ENCODE data around the gene MGAT5.

The MGAT5 gene

DNA sequence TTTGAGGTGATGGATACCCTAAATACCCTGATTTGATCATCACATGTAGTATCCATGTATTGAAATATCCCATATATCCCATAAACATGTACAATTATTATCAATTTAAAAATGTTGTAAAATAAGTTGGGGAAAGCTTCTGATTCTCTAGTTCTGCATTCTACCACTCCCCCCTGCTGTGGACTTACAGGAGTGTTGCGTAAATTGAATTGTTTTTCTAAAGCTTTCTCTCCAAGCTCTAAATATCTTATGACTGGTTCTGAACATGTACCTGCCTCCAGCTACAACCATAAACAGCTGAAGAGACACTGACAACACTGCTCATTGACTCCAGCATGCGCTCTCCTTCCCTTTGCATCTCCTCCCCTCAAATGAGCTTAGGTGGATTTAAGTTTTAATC lies 145.2 kb downstream of the MGAT5 start:
- no peak for DNase-seq (ENCODE audit: low read depth)

DNA sequence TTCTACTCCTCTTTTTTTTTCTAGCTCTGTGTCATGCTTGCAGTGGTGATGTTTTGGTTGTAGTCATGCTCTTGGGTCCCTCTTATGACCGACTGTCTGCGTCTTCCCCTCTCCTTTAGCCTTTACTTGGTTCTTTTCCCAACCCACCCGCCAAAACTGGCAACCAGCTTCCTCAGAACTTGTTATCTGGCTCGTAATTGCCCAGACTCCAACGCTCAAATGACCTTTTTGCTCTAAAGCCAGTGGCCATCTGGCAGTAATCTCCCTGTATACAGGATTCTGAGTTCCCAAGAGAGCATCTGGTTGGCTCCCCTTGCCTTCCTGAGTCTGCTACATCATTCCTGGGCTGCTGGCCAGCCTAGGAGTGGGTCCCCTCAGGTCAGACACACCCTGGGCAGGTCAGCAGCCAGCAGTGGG lies 147.2 kb downstream of the MGAT5 start:
- DNase-seq (ENCODE audit: low read depth) = peak; percentile 21

DNA sequence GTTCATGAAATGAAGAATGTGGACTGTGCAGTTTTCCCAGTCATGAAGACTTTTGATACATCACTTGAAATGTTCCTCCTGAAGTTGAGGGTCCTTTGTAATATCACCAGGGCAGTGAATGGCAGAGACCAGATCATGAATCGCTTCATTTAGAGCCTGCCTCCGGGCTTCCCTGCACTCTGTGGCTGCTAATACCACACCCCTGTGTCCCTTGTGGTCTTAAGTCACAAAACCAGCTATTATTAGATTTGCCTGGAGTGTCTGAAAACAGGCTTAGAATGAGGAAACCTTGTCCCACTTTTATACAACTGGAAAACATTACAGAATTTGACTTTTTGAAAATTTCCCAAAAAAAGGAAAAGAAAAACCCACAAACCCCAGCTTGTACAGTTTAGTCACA lies 147.9 kb downstream of the MGAT5 start:
- peak; percentile 24 for DNase-seq (ENCODE audit: low read depth)

DNA sequence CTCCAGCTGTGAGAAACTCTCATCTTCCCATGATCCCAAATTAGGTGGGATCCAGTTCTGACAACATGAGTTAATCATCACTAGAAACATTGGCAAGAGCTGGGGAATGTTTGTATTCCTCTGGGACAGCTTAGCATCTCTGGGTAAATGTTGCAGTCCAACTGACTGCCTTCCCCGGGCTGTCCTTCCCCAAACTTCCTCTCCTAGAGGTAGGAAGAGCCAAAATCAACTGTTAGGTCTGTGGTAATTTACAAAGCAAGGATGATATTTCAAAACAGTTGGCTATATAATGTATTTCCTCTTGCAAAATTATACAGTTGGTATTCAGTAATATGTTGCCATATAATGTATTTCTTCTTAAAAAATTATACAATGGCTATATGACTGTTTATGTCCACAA lies 148.5 kb downstream of the MGAT5 start:
- peak; percentile 89 for DNase-seq (ENCODE audit: low read depth)

DNA sequence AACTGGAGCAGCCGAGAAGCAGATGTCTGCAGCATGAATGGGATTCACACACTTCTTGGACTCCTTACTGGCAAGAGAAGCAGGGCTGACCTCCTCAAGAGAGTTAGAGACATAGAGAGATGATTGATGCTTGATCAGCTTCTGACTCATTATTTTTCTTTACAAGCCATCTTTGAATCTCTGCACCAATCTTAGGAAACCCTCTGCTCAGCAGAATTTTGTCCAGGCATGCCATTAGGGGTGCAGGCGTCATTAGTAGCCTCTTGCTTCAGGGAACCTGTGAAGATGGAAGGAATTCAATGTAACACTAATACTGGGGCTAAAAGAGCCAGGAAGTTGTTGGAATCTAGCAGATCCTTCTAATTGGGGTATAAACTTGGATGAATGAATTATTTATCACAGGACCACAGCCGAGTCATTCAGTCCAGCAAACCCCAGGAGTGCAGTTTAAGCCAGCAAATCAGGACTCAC lies 151.8 kb downstream of the MGAT5 start:
- peak; percentile 77 for DNase-seq (ENCODE audit: low read depth)

DNA sequence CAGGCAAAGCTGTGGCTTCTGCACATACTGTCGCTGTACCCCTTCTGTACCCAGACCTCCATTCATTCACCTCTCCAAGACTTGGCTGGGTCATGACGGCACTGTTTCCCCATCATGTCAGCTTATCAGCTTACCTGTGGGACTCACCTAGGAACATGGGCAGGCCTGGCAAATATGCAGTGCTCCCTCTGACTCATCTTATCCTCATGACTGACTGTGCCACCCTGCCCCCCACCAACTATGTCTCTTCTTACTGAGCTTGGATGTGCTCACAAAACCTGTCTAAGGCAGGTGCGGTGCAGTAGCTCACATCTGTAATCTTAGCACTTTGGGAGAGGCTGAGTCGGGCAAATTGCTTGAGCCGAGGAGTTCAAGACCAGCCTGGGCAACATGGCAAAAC lies 152.4 kb downstream of the MGAT5 start:
- DNase-seq (ENCODE audit: low read depth) = no peak

DNA sequence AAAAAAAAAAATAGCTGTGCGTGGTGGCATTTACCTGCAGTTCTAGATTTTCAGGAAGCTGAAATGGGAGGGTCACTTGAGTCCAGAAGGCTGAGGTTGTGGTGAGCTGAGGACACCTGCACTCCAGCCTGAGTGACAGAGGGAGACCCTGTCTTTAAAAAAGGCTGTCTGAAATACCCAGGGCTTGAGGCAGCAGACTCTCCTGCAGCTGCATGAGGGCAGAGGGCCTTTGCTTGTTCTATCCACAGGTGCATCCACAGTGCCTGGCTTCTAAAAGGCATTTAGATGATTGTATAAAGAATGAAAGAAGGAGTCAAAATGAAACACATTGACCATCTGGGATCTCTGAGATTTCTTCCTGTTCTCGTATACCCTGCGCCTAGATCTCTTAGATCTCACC lies 152.9 kb downstream of the MGAT5 start:
- no peak for DNase-seq (ENCODE audit: low read depth)

DNA sequence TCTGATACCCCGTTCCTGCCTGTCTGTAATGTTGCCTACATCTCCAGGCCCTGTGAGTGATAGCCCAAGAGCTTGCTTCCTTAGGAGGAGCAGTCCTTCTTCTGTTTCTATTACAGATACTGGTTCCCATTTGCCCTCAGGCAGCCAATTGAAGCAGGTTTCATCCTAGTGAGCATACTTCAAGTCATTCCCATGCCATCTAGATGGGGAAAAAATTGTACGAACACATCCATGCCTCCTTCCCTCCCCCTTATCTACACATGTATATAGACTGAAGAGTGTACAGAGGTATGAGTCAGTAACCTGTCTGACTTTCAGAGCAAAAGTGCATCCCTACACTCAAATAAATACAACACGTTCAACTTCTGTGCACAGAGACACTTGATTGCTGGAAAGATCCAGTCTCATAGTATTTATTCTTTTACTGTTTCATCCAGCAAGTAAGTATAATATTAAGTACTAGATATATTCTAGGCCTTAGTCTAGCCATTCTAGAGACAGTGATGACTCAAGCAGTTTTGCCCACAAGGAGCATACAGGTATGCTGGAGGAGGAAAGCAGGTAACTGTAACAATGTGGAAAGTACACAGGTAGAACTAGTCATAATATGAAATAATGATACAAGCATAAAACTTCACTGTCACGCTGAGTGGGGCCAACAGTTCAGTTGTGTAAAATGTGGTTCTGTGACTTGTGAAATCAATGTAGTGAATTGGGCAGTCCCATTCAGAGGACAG lies 153.4 kb downstream of the MGAT5 start:
- DNase-seq (ENCODE audit: low read depth) = no peak

DNA sequence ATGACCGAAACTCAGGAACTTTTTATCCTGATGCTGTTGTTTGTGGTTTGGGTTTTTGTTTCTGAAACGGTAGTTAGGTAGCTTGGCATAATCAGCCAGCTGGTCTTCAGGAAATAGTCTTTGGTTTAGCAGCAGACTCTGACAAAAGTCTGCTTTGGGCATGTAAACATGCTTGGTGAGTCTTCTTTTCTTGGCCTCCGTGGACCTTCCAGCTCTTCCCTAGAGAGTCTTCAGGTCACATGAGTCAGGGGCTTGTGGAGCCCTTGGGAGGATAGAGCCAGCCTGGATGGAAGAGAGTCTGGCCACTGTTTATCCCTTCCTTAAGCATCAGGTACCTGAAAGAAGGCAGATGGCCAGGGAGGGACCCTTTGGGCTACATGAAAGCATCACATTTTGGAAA lies 154.5 kb downstream of the MGAT5 start:
- no peak for DNase-seq (ENCODE audit: low read depth)

DNA sequence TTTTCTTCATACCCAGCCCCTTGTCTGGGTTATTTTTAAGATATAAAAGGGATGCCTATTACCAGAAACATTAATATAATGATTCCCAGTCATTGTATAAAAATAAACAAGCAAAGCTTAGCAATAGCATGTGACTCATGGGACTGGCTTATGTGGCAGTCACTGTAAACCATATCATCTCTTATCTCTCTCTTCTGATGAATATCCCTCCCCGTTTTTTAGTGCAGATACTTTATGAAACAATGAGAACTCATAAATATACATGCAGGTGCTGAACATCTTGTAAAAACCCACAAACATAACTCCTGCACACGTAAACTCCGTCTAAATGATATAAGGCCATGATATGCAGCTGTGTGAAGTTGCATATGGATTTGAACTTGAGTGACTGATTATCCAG lies 154.9 kb downstream of the MGAT5 start:
- DNase-seq (ENCODE audit: low read depth) = no peak

DNA sequence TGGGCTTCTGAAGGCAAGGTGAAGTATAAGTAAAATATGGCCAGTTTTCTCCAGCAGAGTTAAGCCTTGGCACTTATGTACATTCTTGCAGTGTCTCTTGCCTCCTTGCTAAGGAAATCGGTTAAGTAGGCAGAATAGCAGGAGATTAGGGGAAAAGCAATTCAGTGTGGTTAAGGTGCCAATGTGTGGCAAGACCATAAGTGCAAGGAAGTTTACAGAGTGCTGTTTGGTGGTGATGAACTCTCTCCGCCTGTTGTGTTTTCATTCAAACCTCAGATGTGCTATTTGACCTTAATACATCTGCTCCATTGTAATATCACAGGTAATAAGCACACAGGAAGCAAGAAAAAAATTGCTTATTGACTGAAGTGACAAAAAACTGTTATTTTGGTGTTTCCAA lies 156.1 kb downstream of the MGAT5 start:
- no peak for DNase-seq (ENCODE audit: low read depth)

DNA sequence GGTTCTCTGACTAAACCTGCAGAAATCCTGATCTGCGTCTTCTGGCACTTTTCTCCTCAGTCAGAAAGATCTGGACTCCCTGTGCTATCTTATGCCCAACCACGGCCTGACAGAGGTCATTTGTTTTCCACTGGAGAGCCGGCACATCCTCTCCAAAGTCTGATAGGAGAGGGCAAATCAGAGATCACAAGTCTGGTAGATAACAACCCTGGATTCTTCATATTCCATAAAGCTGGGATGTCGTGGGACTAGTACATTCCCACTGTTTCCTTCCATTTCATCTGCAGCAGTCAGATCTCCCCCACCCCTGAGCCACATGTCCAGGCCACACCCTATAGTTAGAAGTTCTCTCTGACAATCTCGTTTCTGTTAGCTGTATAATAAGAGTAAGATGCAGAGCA lies 157.0 kb downstream of the MGAT5 start:
- no peak for DNase-seq (ENCODE audit: low read depth)

DNA sequence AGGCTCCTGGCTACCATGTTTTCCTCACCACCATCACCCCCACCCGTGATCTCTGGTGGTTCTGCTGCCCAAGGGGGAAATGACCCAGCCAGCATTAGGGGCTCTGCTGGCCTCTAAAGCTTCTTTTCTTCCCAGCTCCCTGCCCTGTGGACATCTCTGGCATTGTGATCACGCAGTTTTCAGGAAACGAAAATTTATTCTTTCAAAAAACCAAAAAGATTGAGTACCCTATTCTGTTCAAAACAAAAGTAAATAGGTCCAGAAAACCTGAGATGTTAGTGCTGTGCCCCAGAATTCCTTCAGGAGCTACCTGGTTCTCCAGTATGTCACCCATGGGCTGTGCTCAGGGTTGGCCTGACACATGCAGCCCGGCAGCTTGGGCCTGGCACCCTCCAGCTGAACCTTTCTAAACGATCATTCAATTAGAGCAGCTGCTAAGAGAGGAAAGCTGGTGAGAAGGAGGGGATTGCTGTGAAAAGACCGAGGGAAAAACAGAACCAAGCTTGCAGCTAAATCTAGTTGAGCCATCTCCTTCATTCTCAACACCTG lies 157.5 kb downstream of the MGAT5 start:
- no peak for DNase-seq (ENCODE audit: low read depth)

DNA sequence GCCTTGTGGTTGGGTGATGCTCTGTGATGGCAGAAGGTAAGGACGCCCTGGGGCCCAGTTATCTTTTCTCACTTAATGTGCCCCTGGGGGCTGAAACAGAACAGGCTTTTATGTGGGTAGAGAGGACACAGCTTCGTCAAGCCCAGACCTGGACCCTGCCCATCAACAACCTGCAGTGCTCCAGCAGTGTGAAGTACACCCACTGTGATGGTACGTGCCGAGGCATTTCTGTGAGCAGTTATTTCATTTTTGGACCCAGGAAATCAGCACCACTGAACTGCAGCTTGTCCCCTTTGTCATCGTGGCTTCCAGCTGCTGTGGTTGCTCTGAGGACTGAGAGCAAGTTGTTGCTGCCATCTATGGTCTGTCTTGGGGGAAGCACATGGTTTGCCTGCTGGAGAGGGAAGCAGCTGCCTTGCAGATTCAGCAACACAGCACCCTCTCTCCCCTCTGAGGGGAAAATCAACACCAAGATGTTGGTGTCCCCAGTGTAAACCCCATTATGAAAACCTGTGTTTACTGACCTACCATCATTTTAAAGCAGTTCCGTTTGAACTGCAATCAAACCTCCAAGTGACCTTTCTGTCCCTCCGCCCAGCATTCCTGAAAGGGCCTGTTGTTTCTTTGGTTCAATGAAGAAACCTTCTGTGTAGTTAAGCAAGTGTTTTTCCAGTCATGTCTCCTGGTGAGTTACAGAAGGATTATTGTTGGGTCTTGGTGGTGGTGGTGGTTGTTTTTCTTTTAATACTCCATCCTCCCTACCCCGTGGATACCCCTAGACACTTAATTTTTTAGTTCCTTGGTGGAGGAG lies 158.2 kb downstream of the MGAT5 start:
- peak; percentile 65 for DNase-seq (ENCODE audit: low read depth)

DNA sequence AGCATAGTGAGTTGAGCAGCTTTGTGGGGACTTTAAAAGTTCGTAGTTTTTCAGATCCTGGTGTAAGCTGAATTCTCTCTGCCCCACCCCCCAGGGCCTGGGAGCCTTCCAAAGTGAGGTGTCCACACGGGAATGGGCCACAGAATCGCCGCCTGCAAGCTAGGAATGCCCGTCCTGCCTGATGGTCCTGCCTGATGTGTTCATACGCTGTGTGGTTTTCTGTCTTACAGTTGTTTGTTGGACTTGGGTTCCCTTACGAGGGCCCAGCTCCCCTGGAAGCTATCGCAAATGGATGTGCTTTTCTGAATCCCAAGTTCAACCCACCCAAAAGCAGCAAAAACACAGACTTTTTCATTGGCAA lies 158.7 kb downstream of the MGAT5 start:
- DNase-seq (ENCODE audit: low read depth) = no peak

DNA sequence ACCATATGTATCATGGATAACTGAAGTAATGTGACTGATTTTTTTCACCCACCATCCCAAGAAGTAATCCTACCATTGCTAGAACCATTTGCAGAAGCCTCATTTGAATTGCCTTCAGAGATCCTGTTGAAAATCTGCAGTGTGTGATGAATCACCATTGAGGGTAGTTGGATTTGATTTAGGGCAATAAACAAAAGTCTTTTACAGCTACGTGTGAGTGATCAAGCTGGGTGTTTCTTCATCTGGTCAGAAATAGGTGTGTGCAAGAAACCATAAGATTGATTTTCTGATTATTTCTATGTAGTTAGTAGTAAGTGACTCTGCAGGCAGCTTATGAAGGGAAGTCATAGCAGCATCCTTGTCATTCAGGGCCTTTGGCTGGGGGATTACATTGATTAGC lies 159.6 kb downstream of the MGAT5 start:
- no peak for DNase-seq (ENCODE audit: low read depth)

DNA sequence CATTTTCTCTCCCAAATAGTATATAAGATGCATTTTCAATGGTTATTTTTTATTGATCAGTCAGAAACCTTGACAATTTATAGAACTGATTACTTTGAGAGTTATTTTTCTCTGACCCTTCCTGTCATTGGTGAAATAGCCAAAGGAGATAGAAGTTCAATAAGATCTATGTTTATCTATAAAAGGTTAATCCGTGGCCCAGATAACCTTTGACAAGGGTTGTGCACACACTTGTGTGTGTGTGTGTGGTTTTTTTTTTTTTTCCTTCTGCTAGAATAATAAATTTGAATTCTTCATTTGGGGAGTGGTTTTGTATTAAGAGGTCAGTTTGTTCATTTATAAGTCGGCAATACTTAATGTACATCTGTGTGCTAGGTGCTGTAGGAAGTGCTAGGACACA lies 160.0 kb downstream of the MGAT5 start:
- DNase-seq (ENCODE audit: low read depth) = no peak

DNA sequence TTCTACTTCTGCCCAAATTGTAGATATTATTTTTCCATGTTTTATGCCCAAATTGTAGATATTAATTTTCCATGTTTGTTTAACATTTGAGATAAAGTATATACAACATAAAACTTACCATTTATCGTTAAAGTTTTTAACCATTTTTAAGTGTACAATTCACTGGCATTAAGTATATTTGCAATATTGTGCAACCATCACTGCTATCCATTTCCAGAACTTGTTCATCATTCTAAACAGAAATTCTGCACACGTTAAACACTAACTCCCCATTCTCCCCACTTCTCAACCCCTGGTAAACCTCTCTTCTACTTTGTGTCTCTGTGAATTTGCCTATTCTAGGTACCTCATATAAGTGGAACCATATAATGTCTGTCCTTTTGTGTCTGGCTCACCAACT lies 162.1 kb downstream of the MGAT5 start:
- no peak for DNase-seq (ENCODE audit: low read depth)

DNA sequence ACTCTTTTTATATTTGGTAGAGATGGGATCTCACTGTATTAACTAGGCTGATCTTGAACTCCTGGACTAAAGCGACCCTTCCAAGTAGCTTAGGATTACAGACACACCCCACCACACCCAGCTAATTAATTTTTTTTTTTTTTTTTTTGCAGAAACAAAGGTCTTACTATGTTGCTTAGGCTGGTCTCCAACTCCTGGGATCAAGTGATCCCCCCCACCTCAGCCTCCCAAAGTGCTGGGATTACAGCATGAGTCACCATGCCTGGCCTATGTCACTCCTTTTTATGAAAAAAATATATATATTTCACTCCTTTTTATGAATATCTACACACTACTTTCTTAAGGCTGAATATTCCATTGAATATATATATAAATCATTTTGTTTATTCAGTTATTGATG lies 162.8 kb downstream of the MGAT5 start:
- DNase-seq (ENCODE audit: low read depth) = no peak

DNA sequence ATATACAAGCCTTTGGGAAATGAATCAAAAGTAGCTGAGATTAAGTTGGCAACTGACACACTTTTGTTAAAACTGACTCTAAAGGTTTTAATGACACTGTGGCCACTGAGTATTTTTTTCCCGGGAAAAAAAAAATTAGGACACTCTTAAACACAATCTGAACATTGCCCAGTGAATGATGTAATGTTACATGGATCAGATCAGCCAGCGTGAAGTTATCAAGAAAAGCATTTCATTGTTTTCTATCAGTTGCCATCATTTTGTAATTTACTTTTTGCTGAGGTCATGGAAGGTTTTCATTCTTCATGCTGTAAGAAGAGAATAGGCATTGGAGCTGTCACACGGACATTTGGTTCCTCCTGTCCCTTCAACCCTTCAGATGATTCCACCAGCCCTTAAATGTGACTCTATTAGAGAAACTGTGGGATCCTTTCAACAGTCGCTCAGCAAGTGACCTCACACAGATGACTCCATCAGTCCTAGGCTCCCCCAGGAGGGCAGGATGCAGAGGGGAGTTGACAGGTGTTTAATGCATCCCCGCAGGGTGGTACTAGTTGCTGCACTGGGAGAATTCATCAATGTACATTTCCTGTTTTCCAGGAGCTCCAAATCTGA lies 164.2 kb downstream of the MGAT5 start:
- no peak for DNase-seq (ENCODE audit: low read depth)

DNA sequence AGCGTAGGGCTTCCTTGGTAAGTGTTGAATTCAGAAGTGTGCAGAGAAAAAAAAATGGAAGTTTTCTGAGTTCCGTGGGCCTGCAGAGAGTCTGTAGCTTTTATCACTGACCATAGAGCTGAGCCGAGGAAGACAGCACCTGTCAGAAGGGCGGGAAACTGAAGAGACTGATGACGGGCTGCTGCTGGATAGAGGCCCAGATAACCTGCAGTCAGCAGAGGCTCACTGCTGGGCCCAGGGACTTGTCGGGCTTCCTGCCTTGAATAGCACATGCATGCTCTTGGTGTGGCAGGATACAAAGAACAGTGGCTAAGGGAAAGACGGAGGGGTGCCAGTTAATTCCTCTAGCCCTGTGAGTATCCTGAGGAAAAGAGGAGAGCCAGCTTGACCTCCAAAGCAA lies 166.4 kb downstream of the MGAT5 start:
- DNase-seq (ENCODE audit: low read depth) = no peak

DNA sequence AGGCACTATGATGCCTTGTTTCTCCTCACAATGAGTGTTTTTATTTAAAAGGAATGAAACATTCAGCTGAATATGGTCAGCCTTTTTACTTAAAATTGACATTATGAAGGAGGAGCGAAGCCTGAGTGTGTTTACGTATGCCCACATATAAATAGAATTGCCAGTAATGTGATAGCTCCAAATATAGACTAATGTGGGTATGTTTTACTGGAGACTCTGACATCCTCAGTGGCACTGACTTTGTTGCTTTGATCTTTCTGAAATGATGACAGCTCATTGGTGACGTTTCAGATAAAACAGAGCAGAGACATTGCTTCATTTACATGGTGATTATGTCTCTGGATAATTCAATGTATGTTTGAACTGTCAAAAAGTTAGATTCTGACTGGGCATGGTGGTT lies 167.0 kb downstream of the MGAT5 start:
- no peak for DNase-seq (ENCODE audit: low read depth)
